ENCODE data around the gene C11orf65. TPM values are rescaled to one million over a fixed set of nuclear protein-coding genes. Genes with fewer than 3 reads are reported as not detected.

Gene C11orf65
- total RNA-seq, 1 donor from 2014 or later = 1.00 TPM

- peaks cover 33% of the 10 kb centered on the region for H3K79me2 ChIP-seq (ENCODE audit: insufficient read depth, low read length)
- H3K4me3 Mint-ChIP-seq (ENCODE audit: unreplicated experiment) = peak within 1 kb of the TSS; percentile 90
- no peaks in the 10 kb centered on the region for H3K36me3 ChIP-seq (ENCODE audit: insufficient read depth, low read length)
- H2AFZ ChIP-seq (ENCODE audit: low read depth, low read length) = peak within 1 kb of the TSS; percentile 89
- H3K36me3 Mint-ChIP-seq (ENCODE audit: low read depth, unreplicated experiment) = no peaks in the 10 kb centered on the region
- peak within 1 kb of the TSS; percentile 90 for H3K4me2 ChIP-seq (ENCODE audit: low read length)
- peaks cover 11% of the 10 kb centered on the region for H3K4me1 ChIP-seq (ENCODE audit: insufficient read depth, low read length)
- DNase-seq (ENCODE audit: low read depth) = peak; percentile 50
- H3K9me3 Mint-ChIP-seq (ENCODE audit: unreplicated experiment) = no peaks in the 10 kb centered on the region
- H3K27me3 Mint-ChIP-seq (ENCODE audit: low read depth, unreplicated experiment) = no peaks in the 10 kb centered on the region
- peak within 1 kb of the TSS; percentile 78 for H3K4me3 ChIP-seq (ENCODE audit: insufficient read depth, low read depth, low read length)
- H4K20me1 ChIP-seq (ENCODE audit: insufficient read depth, low read length) = no peaks in the 10 kb centered on the region
- FAIRE-seq = no peak
- no peaks in the 10 kb centered on the region for H3K9me3 ChIP-seq (ENCODE audit: insufficient read depth, low read depth, low read length)
- no peaks in the 10 kb centered on the region for H3K27me3 ChIP-seq (ENCODE audit: insufficient read depth, low read length)
- peaks cover 8% of the 10 kb centered on the region for H3K4me1 Mint-ChIP-seq (ENCODE audit: low read depth, unreplicated experiment)
- peak within 1 kb of the TSS; percentile 92 for H3K27ac ChIP-seq (ENCODE audit: low read depth, low read length)
- TF ChIP-seq EZH2 (IDR thresholded peaks at IDR 0.05; ENCODE audit: insufficient read depth, low read length) = no peak
- no peak for TF ChIP-seq CTCF (IDR thresholded peaks at IDR 0.05; ENCODE audit: insufficient read depth, low read depth, low read length)
- H3K9ac ChIP-seq (ENCODE audit: low read length) = peak within 1 kb of the TSS; percentile 90
- peak within 1 kb of the TSS; percentile 98 for H3K27ac Mint-ChIP-seq (ENCODE audit: unreplicated experiment)
These were observed 30.9 kb upstream of the C11orf65 start, which contains the start of gene POGLUT3 for GRCh38 chr11:108498046-108498815. Gene POGLUT3 (minus strand): TSS chr11:108498384. CDS start chr11:108498366, 18 bp downstream.

DNA sequence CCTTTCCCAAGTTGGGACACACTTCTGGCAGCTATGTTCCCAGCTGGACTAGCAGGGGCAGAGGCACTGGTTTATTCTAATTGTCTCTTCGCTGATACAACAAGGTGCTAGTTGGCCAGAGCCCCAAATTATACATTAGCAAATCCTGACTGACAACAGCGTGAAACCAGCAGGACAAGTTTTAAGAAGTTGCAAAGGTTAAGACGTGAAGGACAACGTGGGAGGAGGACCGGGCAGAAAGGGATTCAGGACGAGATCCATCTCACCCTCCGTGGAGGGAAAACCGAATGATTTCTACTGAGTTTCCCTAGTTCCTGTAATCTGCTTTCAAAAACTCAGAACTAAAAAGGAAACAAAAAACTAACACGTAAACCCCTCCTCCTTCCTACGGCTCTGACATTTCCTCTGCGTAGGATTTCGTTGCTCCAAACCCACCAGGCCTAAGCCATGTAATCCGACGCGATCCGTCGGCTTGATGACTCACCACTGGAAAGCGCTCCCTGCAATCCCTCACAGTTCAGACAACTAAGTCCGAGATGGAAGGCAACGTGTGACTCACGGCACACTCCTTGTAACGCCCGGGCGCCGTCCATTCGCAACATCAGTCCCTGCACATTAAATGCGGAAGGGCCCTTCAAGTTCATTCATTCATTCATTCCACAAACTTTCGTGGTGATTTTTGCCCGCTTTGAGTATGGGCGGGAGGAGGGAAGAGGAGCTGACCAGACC is 30.2 kb upstream of the C11orf65 start:
- H4K20me1 ChIP-seq (ENCODE audit: insufficient read depth, low read length) = no peaks in the 10 kb centered on the region
- no peaks in the 10 kb centered on the region for H3K27me3 ChIP-seq (ENCODE audit: insufficient read depth, low read length)
- peaks cover 34% of the 10 kb centered on the region for H3K79me2 ChIP-seq (ENCODE audit: insufficient read depth, low read length)
- Mint-ChIP-seq H3K9me3 (ENCODE audit: unreplicated experiment) (no peaks in the 10 kb centered on the region), H3K4me3 (ENCODE audit: unreplicated experiment) (peak overlapping the region; percentile 90), H3K4me1 (ENCODE audit: low read depth, unreplicated experiment) (peaks cover 8% of the 10 kb centered on the region), H3K27me3 (ENCODE audit: low read depth, unreplicated experiment) (no peaks in the 10 kb centered on the region), H3K36me3 (ENCODE audit: low read depth, unreplicated experiment) (no peaks in the 10 kb centered on the region), H3K27ac (ENCODE audit: unreplicated experiment) (peak overlapping the region; percentile 93)
- TF ChIP-seq CTCF (IDR thresholded peaks at IDR 0.05; ENCODE audit: insufficient read depth, low read depth, low read length) = no peak
- no peak for TF ChIP-seq EZH2 (IDR thresholded peaks at IDR 0.05; ENCODE audit: insufficient read depth, low read length)
- peak overlapping the region; percentile 92 for H3K27ac ChIP-seq (ENCODE audit: low read depth, low read length)
- peak overlapping the region; percentile 78 for H3K4me3 ChIP-seq (ENCODE audit: insufficient read depth, low read depth, low read length)
- H3K9ac ChIP-seq (ENCODE audit: low read length) = peak overlapping the region; percentile 90
- DNase-seq (ENCODE audit: low read depth) (peak; percentile 99), FAIRE-seq (peak; percentile 84)
- no peaks in the 10 kb centered on the region for H3K9me3 ChIP-seq (ENCODE audit: insufficient read depth, low read depth, low read length)
- no peaks in the 10 kb centered on the region for H3K36me3 ChIP-seq (ENCODE audit: insufficient read depth, low read length)
- peaks cover 11% of the 10 kb centered on the region for H3K4me1 ChIP-seq (ENCODE audit: insufficient read depth, low read length)
- H2AFZ ChIP-seq (ENCODE audit: low read depth, low read length) = peak overlapping the region; percentile 89
- H3K4me2 ChIP-seq (ENCODE audit: low read length) = peak overlapping the region; percentile 90
